HG03159 (cell line): ENCODE measurements around the gene FIGLA.
"Not testable (repeated sequence)": the region's sequence is repeated elsewhere in the genome, so short reads cannot be mapped to it uniquely, and the experiment has no call there.

ENCODE experiments used
- ATAC-seq: cut with Tn5 transposase; IDR thresholded peaks from one replicate; pipeline ENCODE4 v1.9.1; 2021; ENCODE audit warnings: mild to moderate bottlenecking, moderate library complexity; ENCODE audit not compliant: unreplicated experiment

Gene FIGLA

DNA sequence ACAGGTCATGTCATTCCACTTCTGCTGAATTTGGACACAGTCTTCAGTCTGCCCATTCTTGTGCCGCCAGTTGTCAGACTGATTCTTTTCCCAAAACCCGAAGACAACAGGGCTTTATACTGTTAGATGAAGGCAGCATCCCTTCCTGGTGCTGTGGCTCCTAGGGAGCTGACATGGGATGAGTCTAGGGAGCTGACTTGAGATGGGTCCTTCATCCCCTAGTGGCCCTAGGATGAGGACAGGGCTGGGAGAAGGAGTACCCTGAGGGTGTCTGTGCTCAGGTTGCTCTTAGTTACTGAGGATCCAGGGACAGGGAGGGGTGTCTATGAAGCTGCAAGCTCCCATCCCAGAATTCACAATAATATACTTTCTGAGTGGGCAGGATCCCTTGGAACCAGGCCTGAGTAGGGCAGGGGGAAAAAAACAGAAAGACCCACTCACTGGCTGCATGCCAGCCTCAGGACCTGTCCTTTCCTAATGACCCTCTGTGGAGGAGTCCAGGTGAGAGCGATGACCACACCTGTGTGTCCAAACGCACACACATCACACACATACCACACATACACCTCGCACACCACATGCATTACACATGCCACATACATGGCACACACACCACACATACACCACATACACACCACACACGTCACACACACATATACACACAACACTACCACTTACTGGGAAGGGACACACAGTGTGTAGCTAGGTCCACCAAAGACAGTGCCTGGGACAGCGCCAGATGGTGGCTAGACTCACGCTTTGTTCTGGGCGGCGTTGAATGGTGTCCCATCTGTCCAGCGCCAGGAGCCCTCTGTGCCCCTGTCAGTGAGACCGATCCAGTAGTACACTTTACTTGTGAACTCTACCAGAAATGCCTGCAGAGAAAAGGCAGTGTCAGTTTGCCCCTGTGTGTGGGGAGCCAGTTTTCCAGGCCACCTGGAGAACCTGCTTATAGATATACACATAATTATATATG is 18.8 kb upstream of the FIGLA start:
- ATAC-seq = no peak

DNA sequence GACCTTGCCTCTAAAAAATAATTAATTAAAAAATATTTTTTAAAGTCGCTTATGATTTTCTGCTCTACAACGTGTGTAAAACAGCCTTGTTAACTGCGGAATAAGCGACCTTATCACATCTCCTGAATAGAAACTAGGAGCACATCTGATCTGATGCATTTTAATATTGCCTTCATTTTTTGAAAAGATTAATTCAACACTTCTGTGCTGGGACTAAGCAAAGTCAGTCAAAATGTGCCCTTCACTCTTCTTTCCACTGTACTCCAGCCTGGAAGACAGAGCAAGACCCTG is 17.3 kb upstream of the FIGLA start:
- no peak for ATAC-seq

DNA sequence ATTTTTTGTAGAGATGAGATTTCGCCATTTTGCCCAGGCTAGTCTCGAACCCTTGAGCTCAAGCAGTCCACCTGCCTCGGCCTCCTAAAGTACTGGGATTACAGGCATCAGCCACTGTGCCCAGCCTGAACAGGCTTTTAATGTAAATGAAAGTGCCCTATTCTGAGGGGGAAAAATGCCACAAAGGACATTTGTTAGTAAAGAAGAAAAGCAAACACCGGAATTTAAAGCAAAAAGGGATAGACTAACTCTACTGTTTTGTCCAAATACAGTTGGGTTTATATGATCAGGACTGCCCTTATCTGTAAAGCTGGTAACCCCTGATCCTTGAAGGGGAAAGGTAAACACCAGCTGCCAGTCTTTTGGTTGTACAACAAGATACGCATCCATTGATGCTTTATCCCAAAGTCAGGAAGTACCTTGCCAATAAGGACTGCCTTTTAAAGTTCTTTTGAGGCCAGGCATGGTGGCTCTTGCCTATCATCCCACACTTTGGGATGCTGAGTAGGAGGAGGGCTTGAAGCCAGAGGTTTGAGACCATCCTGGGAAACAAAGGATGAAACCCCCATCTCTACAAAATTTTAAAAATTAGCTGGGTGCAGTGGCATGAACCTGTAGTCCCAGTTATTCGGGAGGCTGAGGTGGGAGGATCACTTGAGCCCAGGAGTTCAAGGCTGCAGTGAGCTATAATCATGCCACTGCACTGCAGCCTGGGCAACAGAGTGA is 16.8 kb upstream of the FIGLA start:
- ATAC-seq = no peak

DNA sequence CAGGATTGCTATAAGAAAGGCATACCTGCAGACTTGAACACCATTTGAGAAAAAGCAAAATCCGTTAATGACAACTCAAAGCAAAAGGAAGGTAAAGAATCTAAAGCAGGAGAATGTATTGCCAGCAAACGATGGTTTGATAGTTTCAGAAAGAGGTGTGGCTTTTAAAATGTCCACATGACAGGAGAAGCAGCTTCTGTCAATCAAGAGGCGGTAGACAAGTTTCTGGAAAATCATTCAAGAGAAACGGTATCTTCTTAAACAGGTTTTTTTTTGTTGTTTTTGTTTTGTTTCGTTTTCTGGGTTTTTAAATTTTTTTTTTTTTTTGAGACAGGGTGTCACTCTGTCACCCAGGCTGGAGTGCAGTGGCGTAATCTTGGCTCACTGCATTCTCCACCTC is 16.2 kb upstream of the FIGLA start:
- no peak for ATAC-seq

DNA sequence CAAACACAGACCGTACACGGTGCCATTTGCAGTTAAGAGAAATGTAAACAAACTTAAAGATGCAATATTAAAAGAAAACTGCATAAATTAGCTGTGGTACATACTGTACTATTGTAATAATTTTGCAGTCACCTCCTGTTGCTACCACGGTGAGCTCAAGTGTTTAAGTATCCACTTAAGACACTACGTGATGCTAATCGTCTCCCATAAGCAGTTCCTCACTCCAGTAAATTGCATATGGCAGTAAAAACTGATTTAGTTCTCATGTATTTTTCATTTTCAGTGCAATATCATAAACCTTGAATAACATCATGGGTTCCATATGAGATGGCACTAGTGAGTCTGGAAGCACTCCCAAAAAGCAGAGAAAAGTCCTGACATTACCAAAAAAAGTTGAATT is 15.6 kb upstream of the FIGLA start:
- ATAC-seq = no peak

DNA sequence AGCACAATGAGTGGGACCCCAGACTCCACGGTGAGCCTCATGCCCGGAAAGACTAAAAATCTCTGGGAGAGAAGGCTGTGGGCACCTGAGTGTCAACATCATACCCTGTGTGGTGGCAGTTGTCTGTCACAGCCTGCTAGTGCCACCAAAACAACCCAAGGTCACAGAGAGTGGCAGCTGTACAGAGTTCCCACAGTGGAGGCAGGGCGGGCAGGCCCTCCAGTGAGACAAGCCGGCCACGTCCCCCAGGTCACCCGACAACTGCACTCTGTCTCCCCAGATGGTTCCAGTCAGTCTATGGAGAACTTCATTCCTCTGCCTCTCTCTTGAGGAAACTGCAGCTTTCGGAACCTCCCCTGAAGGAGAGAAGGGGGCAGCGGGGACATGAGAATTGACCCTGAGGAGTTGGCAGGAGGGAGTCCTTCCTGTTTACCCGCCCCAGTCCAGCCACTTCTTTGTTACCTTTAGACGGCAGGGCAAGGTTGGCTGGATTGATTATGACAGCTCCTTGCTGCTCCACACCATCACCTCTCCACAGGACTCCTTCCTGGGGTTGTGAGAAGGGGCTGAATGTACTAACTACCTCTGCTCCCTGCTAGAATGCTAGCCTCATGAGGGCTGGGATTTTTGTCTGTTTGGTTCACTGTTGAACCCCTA is 11.3 kb upstream of the FIGLA start:
- ATAC-seq = no peak

DNA sequence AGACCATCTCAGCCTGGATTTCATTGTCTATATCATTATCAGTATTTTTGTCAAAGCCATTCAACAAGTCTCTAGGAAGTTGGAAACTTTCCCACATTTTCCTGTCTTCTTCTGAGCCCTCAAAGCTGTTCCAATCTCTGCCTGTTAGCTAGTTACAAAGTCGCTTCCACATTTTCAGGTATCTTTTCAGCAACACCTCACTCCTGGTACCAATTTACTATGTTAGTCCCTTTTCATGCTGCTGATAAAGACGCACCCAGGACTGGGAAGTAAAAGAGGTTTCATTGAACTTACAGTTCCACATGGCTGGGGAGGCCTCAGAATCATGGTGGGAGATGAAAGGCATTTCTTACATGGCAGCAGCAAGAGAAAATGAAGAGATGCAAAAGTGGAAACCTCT is 9.3 kb upstream of the FIGLA start:
- ATAC-seq = no peak

DNA sequence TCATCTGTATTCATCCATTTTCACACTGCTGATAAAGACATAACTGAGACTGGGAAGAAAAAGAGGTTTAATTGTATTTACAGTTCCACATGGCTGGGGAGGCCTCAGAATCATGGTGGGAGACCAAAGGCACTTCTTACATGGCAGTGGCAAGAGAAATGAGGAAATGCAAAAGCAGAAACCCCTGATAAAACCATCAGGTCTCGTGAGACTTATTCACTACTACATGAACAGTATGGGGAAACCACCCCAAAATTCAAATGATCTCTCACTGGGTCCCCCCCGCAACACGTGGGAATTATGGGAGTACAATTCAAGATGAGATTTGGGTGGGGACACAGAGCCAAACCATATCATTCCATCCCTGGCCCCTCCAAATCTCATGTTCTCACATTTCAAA is 7.6 kb upstream of the FIGLA start:
- not testable (repeated sequence) for ATAC-seq

DNA sequence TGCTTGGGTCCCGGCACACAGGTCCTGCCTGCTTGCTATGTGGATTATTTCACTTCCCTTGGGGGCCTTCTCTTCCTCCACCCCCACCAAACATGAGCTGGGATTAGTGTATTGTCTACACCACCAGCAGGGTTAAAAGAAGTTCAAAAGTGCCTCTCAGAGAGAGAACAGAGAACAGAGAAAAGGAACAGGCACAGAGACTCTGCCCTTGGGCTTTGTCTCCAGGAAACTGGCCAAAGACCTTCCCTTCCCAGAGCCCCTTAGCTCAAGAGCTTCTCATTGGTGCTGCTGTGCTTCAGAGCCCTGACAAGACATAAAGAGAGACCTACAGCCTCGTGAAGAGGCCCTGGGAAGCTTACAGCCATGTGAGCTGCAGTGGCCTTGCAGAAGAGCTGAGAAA is 7.1 kb upstream of the FIGLA start:
- ATAC-seq = no peak

DNA sequence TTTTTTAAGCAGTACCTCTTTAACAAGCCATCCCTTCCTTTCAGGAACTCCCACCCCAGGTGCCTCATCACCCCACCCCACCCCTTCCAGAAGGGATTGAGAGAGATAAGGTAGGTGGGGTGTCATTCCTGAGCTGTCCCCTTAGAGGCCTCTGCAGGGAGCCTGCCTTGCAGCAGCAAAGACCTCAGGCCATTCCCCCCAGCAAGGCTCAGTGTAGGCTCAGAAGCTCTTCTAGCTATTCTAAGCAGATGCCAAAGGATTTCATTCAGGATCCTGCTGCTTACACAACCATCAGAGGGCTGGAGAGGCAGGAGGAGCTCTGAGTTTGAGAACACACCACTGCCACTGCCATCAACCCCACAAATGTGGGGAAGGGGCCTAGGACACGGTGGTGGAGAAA is 5.8 kb upstream of the FIGLA start:
- no peak for ATAC-seq

DNA sequence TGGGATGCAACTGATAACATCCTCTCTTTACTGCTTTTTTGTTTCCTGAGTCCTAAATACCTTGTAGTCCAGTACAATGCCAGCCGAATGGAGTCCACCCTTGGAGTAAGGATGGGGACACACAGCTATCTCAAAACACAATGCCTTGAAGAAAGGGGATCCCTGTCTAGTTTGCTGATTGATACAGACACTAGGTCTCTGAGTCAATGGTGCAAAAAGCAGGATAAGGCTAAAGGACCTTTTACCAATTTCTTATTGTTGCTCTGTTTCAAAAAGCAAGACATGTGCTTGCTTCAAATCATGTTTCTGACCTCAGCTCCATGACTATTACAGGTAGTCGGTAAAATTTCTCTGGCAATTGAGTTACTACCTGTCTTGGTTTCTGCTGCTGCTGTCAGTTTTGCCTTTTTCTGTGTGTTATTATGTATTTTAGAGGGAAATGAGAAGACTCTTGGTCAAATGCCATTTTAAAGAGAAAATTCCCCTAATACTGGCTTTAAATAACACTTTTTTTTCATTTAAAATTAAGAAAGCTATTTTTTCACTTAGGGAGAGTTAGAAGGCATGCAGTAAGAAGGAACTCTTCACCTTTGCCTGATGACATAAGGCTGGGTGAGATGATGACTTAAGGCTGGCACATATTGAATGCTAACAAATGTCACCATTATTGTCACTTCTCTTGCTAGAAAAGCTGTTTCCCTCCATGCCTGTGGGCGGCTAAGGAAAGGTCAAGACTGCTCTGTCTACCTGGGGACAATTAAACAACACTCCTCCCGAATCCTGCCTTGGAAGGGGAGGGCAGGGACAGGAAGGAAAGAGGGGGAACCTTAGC is 4.9 kb upstream of the FIGLA start:
- ATAC-seq = no peak

DNA sequence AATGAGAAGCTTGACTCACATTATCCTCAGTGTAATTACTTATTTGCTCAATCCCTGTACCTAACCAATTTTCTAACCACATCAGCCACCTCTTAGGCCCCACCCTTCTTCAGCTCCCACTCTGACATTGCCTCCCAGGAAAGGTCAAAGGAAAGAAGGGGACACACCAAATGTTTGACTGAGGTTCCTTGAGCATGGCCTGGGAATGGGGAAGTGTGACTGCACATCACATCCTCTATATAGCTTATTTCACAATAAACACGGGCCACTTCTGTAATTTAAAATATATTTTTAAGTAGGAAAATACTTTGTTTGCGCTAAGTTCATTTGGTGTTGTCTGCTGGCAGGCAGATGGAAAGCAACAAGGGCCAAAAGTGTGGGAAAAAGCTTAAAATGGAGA is 3.0 kb upstream of the FIGLA start:
- ATAC-seq = no peak

DNA sequence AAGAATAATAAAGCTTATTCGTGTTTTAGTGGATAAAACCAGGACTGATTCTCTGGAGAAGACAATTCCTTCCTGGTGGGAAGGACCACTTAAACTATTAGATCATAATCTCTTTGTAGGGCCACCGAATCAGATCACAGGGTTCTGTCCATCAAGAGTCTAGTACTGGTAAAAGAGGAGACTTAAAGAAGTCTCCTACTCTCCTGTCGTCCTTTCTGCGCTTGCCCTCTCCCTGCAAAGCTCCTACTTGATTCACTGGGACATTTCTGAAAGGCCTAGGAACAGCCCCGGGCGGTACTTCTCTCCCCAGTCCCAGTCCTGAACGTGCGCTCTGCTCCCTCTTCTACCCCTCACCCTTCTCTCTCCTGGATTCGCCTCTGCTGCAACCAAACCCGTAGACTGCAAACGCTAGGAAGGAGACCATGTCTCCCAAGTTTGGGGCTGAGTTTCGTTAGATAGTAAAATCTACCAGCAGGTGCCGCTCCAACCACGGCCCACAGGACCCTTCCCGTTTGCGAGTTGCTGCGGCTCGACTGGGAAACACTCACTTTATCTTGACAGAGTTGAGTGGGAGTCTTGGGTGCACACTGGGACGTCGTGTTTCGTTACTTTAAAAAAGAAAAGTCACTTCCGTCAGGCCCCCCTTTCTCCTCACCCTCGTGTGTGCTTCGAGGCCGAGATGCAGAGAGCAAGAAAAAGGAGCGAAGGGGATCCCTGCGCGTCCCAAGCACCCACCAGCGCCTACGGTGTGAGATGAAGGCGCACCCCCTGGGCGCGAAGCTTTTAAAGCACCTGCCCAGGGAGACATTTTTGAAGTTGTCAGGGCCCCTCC is 923 bp downstream of the FIGLA start:
- ATAC-seq = no peak

DNA sequence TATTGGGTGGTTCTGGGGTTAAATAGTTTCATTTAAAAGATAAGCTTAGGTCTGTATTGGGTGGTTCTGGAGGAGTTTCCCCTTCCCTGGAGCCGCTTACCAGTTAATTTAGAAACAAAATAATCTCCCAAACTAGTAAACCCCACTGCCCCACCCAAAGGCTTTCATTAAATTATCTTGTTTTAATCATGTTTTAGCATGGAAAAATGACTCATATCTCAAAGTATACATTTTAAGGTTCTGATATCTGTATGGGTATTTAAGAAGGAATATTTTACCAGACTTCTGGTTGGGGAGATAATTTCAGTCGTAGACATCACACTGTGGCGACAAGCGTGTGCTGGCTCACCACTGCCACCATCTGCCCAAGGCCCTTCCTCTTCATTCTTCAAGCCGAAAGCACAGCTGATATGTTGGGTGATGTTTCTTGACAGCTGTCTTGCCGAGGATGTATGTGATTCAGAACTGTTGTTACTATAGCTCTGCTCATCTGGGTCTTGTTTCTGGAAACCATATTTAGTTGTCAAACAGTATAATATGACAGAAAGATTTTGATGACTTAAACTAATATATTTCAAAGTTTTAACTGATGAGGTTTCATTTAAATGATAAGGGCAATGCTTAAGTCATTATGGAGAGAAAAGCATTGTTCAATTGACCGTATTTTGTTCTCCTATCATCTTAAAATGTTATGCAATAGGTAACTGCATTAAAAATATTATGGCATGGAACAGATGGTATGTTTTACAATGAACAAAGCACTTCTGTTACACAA is 5.1 kb downstream of the FIGLA start:
- no peak for ATAC-seq

DNA sequence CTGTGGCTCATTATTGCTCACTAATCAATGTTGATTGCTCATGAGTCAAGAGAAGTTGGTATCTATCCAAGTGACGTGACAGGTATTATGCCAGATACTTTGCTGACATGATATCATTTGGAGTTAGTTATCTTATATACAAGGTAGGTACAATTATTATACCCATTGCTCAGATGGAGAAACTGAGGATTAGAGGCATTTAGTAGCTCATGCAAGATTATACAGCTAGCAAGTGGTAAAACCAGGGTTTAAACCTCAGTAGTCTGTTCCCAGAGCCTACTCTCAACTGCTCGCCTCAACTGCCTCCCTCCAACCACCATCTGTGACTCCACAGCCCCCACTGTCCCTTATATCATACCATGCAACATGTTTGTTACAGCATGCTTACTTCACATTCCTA is 6.1 kb downstream of the FIGLA start:
- no peak for ATAC-seq

DNA sequence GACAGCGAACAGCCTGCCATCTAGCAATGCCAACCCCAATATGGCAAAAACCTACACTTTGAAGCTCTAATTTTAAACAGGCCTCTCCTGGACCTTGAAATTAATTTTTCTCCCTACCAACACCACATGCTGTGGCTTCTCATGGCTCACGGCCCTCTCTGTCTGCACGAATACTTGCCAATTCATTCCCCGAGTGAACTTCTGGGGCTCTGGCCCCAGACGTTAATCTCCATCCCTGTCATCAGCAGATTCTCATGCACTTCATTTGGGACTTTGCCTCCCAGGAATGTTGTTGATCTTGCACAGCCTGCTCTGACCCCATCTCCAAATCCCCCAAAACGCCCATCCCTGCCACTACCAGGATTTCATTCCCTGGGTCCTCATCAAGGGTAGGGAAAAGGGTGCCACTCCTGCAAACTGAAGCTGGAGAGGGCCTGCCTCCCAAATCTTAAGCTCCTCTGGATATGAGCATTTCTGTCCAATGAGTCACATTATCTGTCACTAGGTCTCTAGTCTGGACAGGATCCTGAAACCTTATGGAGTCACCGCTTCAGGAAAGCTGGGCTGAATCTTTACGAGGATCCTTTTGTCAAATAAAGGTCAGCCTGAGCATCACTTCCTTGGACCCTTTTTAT is 10.4 kb downstream of the FIGLA start:
- no peak for ATAC-seq

DNA sequence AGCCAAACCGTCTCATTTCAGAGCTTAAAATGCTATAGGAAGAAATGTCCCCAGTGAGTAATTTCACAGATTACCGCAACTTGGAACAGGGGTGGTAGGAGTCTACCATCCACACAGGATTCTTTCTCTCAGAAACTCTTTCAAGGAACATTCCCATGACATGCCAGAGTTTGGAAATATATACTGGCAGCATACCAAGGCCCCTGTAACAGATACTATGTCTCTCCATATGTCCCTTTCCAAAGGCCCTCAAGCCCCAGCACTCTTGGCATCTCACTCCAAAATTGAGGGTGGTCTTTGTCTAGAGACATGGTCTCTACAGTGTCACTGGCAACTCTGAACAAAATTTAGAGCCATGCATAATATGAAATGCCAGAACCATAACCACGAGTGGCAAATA is 11.0 kb downstream of the FIGLA start:
- ATAC-seq = no peak

DNA sequence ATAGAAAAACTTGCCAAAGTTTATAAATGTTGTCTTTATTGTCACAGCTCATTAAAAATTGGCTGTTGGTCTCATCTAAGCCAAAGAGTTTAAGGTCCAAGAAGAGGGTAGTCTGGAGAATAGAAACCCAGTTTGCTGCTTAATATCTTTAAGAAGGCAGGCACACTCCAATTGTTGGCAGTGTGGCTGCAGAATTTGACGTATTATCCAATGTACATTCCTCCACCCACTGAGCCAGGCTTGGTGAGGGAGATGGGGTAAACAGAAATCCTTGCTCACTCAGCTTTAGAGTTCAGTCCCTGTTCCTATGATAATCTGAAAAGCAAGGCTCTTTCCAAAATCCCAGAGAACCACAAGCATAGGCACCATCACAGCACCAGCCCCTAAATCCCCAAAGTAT is 11.8 kb downstream of the FIGLA start:
- no peak for ATAC-seq

DNA sequence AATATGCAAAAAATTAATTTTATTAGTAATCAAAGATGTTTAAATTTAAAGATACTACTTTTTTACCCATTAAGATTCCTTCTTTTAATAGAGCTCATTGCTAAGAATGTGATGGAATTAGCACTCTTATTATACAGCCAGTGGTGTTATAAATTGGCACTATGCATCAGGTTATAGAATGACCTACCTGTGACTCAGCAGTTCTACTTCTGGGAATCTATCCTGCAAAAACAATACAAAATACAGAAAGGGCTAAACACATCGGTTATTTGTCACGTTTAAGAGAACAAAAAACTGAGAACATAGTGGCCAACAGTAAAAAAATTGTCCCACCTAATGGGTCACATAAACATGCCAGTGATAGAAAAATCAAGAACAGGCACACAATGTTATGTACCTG is 13.0 kb downstream of the FIGLA start:
- ATAC-seq = no peak
